ENCODE data around the gene BCAP31.

BCAP31 gene

DNA sequence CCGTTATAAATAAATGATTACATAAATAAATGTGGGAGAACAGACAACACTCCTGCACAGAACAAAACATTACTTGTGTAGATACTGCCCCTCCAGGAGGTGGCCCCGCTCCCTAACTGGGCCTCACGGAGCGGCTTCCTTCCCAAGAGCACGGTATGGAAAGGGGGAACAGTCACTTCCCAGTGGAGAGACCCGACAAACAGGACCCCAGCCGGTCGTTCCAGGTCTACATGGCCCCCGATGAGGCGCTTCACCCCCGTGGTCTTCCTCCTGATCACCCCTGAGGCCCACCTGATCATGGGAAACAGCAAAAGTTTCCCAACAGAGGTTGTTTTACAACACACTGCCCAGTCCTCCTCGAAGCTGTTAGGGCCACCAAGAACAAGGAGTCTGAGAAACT, 43.0 kb downstream of the BCAP31 start:
- H3K4me3 ChIP-seq (ENCODE audit: low read length): no peak overlapping the region
- DNase-seq (ENCODE audit: low read depth): no peak
- TF ChIP-seq, protein P1, sequence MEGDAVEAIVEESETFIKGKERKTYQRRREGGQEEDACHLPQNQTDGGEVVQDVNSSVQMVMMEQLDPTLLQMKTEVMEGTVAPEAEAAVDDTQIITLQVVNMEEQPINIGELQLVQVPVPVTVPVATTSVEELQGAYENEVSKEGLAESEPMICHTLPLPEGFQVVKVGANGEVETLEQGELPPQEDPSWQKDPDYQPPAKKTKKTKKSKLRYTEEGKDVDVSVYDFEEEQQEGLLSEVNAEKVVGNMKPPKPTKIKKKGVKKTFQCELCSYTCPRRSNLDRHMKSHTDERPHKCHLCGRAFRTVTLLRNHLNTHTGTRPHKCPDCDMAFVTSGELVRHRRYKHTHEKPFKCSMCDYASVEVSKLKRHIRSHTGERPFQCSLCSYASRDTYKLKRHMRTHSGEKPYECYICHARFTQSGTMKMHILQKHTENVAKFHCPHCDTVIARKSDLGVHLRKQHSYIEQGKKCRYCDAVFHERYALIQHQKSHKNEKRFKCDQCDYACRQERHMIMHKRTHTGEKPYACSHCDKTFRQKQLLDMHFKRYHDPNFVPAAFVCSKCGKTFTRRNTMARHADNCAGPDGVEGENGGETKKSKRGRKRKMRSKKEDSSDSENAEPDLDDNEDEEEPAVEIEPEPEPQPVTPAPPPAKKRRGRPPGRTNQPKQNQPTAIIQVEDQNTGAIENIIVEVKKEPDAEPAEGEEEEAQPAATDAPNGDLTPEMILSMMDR (IDR thresholded peaks at IDR 0.05; ENCODE audit: insufficient read depth, low read depth, low read length, missing control alignments): no peak

DNA sequence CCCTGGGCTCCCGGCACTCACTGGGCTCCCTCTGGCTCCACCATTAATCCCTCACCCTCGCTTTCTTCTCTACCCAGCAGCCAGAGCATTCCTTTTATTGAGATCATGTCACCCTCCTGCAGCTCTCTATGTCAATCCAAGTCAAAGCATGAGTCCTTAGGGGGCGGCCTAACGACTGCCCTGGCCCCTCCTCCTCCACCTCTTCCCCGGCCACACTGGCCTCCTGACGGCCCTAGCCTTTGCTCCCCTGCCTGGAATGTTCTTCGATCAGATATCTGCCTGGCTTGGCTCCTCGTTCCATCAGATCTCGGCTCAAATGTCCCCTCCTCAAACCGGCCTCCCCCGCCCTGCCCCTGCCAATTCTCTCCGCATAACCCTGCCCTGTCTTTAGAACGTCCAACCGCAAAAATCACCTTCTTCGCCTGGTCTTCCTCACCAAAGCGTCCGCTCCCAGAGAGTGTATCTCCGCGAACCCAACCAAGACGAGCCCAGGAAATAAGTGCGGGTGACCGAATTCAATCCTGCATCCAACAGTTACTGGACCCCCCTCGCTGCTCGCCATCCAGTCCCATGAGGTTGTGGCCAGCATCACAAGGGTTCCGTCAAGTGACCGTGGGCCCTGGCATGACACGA, 49.9 kb downstream of the BCAP31 start:
- TF ChIP-seq, protein P1 (IDR thresholded peaks at IDR 0.05; ENCODE audit: insufficient read depth, low read depth, low read length, missing control alignments): no peak

DNA sequence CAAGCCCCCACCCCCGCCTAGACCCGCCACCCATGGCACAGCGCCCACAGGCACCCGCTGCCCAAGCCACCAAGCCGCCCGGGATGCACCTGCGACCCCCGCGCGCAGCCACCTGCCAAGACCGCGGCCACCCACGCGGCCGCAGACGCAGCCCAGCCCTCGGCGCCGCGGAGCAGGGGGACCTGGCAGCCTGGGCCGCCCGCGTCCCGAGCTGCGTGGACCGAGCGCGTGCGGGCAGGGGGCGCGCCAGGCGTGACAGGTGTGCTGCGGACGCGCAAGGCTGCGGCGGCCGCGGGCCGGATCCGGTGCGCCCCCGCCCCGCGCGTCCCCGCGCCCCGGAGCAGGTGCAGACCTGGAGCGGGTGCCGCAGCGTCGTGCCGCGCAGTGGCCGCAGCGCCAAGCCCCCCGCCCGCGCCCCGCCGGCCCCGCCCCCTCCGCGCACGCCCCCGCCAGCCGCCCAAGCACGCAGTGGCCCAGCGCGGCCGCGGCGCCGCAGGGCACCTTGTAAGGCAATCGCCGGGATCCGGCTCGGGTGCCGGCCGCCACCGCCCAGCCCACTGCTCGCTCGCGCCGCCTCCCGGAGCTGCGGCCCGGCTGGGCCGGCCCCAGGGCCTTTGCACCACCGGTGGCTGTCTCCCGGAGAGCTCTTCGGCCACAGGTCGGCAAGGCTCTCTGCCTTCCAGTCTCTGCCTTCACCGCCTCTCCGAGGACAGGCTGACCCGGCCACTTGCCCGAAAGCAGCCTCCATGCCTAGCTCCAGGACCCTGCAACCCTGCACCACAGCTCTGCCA, 50.6 kb downstream of the BCAP31 start, which contains the start of gene PNCK:
PNCK (minus strand) TSS at position 386 of the 791 bp plus-strand sequence. CDS start 737 bp downstream, outside the sequence.
- H3K4me3 ChIP-seq (ENCODE audit: low read length): no peak within 1 kb of the TSS
- DNase-seq (ENCODE audit: low read depth): no peak
- TF ChIP-seq, protein P1 (IDR thresholded peaks at IDR 0.05; ENCODE audit: insufficient read depth, low read depth, low read length, missing control alignments): no peak

More for the DNA sequence above, 49.9 kb downstream of the BCAP31 start:
- no peak for DNase-seq (ENCODE audit: low read depth)
- H3K4me3 ChIP-seq (ENCODE audit: low read length): no peak overlapping the region

DNA sequence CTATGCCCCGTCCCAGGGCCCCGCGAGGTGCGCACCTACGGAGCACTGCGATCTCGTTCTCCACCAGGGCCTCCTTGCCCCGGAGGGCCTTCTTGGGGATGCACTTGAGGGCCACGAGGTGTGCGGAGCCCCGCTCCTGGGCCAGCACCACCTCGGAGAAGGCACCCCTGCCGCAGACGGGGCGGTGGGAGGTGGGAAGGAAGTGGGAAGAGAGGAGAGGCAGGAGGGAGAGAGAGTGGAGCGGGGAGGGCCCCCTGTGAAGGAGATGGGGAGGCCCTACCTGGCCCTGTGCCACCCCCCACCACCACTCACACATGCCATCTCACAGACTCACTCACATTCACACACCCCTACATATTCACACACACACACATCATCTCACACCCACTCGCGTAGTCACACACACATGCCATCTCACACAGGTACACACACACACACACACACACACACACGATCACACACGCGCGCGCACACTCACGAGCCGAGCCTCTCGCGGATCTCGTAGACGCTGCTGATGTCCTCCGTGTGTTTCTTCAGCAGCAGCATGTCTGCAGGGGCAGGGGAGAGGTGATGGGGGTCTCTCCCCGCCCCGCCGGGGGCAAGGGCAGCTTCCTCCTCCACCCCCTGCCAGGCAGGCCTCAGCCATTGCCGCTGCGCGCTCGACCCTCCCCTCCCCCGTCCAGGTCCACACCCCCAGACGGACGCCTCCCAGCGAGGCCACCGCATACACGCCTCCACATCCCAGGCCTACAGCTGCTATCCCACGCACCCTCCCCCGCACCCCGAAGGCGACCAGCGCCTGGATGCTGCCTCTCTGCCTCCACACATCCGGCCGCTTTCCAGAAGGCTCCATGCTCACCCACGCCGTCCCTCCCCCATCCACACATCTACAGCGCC, 51.4 kb downstream of the BCAP31 start:
- no peak overlapping the region for H3K4me3 ChIP-seq (ENCODE audit: low read length)
- TF ChIP-seq, protein P1 (IDR thresholded peaks at IDR 0.05; ENCODE audit: insufficient read depth, low read depth, low read length, missing control alignments): no peak
- DNase-seq (ENCODE audit: low read depth): no peak

DNA sequence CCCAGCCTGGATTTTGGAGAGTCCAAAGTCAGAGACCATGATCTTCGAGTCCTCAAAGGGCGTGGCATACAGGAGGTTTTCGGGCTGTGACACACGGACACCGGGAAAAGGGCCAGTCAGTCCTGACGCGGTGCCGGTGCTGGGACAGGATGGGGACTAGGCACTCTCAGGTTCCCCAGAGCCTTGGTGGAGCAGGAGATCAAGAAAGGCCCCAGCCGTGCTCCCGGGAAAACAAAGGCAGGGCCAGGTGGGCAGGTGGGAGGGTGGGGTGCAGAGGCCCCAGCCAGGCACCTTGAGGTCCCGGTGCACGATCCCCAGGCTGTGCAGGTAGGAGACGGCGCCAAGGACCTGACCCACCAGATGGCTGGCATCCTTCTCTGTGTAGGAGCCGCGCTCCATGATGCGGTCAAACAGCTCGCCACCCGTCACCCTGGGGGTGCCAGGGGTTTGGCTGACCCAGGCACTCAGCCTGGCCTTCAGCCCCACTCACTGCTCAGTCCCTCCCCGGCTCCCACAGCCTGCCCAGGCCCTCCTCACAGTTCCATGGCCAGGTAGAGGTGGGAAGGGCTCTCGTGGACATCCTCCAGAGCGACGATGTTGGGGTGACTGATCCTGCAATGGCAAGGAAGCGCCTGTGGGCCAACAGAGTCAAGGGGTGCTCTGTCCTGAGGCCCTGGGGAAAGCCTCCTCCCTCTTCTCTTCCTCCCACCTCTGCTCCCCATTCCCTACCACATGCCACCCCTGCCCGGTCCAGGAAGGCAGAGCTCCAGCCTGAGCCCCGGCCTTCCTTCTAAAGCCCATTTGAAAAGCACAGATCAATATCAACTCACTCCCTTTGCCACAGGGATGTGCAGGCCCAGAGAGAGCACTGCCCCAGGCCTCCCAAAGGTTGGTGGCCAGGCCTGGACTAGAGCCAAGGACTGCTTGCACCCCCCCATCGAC, 52.3 kb downstream of the BCAP31 start:
- no peak overlapping the region for H3K4me3 ChIP-seq (ENCODE audit: low read length)
- no peak for DNase-seq (ENCODE audit: low read depth)
- TF ChIP-seq, protein P1 (IDR thresholded peaks at IDR 0.05; ENCODE audit: insufficient read depth, low read depth, low read length, missing control alignments): no peak

Measured in epithelial cell of esophagus (primary cell).